Putamen (tissue), 1 donor: ENCODE measurements around the gene NEAT1.
A peak's percentile ranks its signal among the peaks of the same experiment; 100 is the strongest.
"Not testable (repeated sequence)": the region's sequence is repeated elsewhere in the genome, so short reads cannot be mapped to it uniquely, and the experiment has no call there.

ENCODE experiments used
- DNase-seq: peaks from one replicate; pipeline ENCODE4 v3.0.0-alpha.2; 2016; ENCODE audit warnings: low spot score

Gene NEAT1

DNA sequence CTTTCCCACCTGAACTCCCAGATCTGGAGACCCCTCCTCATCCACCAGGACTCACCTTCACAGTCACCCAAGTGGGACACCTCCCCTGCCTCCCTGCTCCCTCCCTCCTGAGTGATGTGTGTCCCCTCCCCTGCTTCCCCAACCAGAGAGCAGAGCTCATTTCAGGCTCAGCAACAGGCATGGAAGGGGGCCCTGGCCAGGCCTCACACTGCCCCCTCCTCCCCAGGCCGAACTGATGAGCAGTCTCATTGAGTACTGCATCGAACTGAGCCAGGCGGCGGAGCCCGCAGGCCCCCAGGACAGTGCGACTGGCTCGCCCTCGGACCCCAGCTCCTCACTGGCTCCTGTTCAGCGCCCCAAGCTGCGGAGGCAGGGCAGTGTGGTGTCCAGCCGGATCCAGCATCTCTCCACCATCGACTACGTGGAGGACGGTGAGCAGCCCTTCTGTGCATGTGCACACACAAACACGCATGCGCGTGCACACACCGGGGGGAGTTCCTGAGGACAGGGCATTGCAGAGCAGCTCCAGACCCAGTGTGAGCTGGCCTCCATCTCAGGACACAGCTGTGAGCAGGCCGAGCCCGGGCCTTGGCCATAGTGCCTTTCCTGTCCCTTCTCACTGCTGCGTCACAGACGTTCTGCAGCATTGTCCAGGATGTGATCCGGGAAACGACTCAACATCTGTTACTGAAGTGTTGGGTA lies 17.8 kb upstream of the NEAT1 start:
- DNase-seq = no peak

DNA sequence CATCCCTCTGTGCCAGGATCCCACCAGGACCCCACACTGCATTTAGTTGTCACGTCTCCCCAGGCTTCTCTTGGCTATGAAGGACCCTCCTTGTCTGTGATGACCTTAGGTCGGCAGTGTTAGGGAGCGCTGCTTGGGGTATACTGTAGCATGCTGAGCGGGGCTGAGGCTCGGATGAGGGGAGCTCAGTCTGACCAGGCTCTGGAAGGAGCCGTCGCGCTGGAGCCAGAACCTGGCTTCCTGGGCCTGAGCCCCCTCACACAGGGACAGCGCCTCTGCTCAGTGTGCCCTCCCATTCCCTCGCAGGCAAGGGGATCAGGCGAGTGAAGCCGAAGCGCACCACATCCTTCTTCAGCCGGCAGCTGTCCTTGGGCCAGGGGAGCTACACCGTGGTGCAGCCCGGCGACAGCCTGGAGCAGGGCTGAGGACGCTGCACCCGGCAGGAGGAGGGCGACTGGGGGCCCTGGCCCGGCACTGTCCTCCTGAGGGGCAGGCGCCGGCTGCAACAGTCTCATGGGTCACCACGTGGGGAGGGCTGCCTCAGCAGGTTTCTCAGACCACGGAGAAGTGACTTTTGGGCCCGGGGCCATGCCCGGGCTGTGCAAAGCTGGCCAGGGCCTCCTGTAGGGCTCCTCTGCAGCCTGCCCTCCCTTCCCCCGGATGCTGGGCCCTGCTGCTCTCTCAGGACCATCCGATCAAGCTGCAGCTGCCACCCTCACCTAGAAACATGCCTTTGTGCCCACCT lies 11.5 kb upstream of the NEAT1 start:
- no peak for DNase-seq

DNA sequence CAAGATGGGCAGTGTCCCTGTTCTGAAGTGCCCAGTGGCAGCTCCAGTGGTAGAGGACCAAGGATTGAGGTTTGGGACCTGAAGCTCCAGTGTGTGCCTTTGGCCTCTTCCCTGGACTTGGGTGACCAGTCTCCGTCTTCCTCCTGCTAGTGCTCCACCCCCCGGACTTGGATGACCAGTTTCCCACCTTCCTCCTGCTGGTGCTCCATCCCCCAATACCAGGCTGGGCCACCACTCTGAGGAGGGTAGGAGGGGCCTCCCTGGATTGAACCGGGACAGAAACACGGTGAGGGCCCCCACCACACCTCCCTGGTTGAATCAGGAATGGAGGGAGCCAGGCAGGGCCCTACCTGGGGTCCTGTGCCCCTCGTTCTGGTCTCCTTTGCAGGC lies 10.9 kb upstream of the NEAT1 start:
- no peak for DNase-seq

DNA sequence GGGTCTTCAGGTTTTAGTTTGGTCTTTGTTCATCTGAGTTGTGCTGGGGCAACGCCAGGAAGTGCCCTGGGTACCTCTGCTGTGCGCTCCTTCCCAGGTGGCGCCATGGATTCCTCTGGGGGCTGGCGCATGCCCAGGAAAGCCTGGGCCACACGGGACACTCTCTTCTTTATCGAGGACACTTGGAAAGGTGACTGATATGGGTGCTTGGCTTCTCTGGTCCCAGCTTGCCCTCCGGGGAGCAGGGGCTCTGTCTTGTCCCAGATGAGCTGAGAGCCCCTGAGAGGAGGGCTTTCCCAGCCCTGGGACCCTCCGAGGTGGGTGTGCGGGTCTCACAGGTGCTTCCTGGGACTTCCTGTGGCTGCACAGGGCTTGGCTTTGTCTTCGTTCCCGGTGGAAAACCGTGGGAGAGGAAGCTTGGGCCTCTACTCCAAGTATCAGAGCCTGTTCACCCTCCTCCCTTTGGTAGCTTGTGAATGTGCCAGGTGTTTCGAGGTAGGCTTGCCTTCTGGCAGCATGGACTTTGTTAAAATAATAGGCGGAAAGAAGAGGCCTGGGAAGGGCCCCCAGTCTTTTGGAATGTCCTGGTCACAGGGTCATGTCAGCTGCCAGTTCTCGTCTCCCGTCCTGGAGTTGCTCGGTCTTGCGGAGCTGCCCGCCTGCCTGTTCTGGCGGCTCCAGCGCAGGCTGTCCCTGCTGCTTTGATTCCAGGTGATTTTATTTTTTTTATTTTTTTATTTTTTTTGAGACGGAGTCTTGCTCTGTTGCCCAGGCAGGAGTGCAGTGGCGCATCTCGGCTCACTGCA lies 10.1 kb upstream of the NEAT1 start:
- no peak for DNase-seq

DNA sequence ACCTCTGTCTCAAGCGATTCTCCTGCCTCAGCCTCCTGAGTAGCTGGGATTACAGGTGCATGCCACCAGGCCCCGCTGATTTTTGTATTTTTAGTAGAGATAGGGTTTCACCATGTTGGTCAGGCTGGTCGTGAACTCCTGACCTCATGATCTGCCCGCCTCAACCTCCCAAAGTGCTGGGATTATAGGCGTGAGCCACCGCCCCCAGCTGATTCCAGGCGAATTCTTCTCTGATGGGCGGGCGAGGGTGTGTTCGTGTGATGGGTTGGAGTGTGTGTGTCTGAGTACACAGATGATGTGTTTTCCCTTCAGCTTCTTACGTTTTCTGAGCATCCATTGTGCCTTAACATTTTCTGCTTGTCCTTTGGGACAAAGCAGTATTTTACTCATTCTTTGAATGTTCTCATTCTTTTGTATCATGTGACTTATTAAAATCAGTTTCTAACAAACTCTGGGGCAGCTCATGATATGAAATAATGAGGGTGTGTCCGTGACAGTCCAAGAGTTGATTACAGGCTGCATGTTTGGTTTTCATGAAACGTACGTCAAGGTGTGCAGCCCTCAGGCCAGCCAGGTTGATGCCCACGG lies 9.4 kb upstream of the NEAT1 start:
- DNase-seq = not testable (repeated sequence)

DNA sequence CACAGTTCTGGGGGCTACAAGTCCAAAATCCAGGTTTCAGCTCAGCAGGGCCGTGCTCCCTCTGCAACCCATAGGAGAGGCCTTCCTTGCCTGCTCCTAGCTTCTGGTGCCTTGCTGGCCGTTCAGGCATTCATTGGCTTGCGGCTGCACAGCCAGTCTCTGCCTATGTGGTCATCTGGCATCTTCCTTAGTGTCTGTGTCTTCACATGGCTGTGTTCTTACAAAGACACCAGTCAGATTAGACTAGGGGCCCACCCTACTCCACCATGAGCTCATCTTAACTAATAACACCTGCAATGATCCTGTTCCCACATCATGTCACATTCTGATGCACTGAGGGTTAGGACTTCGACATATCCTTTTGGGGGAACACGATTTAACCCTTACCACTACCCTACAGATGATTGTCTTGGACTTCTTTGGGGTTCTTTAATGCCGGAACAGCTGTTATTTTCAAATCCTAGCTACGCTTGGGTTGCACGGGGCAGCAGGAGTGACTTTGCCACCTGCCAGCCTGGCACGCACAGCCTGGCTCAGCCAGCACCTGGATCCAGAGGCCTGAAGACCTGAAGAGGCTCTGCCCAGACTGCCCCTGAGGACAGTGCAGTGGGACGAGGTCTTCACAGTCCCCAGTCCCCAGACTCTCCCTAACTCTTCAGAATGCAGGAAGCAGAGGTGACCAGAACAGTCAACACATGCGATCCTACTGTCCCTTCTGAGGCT lies 7.7 kb upstream of the NEAT1 start:
- peak; percentile 44 for DNase-seq

DNA sequence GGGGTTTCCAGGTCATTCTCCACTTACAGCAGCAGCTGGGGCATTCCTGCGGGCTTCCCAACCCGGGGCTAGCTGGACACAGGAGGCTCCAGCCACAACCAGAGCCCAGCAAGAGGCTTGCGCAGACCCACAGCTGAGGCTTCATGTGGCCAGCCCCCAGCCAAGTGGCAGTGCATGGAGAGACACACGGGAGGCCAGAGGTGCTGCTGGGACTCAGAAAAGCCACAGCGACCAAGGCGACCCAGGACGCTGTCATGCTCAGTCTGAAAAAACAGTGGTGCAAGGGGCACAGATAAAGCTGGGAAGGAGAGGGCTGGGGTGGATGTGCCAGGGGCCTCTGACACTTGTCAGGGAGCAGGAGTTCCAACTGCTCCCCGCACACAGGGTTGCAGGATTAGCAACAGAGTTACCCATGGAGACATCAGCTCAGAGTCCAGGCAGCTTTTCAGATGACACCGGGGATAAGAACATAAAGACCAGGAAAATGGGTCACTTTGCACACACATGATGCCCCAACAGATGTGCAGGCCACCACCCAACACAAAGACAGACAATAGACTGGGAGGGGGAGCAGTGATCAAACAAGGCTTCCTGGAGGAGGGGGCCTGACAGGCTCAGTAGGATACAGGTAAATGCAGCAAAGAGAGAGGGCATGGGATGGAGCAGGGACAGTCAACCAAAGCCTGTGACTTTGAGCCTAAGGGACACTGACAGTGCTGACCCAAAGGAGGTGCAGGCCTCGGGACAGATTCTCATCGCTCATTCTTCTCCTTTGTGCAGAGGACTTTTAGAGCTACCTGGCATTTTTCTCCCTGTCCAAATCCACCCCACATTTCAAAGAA lies 6.9 kb upstream of the NEAT1 start:
- no peak for DNase-seq

DNA sequence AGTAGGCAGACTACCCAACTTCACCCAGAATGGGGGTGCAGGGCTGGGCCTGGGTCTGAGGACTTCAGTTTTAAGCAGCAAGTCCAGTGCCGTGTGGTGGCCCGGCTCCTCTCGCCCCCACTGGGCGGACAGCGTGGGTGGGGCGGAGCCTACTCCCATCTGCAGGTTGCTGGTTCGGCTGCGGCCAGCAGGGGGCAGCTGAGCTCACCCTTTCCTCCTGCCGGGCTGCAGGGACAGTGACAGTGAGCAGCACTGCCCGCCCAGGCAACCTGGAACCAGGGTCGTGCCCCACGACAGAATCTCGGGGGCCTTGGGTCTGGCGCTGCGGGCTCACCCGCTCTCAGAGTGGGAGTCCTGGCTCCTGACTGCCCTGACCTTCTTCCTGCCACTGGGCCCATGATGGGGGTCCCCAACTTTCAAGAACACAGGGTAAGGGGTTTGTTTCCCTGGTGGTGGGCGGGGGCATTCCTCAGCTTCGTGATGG lies 6.2 kb upstream of the NEAT1 start:
- peak; percentile 88 for DNase-seq

DNA sequence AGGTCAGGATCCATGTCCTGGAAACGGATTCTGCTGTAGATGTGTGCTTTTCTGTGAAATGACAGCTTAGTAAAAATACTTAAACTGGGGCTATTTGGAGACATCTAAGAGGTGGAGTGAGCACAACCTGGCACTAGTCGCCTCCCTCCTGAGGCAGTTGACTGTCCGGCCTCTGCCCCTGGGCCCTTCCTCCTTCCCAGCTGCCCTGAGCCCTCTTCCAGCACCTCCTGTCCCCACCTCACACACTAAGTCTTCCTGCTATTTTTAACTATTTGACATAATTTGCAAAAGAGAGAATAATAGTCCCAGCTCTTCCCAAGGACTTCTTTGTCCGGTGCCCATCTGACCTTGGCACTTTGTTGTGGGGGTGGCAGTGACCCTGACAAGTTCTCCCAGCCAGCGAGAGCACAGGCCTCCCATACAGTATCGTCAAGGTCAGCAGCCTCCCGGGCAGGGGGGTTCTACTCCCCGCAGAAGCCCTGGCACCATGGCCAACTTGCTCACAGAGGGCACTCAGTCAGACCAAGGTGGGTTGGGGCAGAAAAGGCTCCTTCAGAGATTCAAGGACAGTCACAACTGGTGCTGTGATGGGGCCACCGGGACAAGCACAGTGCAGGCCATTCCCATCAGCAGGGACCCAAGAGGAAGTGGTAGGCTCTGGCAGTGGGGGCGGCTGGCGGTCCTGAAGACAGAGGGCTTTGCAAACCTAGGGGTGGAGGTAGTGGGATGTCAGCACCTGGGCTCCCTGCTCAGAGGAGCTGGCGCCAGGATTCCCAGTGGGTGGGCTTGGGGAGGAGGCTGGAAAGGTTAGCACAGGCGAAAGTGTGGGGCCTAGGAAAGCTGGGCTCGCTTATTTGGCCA lies 5.5 kb upstream of the NEAT1 start:
- no peak for DNase-seq

DNA sequence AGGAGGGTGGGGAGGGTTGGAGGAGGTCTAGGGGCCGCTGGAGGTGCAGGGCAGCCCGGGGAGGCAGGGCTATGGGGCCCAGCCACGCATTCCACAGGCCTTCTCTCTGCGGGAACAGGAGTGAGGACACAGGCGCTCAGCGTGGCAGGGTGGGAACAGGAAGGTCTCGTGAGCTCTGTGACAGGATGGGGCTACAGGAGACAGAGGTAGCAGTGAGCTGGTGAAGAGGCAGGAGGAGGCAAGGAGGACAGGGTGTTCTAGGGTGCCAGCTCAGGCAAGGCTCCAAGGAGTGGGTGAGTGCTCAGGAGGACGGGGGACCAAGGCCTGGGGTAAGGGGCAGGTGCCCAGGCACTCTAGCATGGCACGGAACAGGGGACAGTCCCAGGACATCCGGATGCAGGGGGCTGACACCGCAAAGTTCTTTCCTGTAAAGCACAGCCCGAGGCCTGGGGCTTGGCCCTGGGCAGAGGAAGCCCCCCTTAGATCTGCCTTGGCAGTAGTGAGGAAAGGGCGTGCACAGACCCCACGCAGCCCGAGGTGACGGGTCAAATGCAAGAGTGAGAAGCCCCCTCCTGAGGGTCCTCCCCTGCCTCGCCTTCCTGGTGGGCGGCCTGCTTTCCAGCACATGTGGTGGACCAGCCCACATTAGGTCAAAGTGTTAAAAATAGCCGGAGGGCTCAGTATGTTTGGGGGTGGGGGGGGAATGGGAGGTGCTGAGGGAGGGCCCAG lies 4.7 kb upstream of the NEAT1 start:
- DNase-seq = no peak

DNA sequence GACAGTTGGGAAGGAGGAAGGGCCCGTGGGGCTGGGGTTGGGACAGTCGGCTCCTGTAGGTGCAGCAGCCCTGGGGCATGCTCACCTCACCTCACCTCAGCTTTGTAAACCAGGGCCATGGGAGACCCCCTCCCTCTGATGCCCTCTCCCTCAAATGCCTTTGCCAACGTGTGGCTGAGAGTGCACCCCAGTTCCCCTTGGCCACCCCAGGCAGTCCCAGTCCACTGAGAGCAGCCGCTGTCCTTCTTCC lies 4.2 kb upstream of the NEAT1 start:
- no peak for DNase-seq

DNA sequence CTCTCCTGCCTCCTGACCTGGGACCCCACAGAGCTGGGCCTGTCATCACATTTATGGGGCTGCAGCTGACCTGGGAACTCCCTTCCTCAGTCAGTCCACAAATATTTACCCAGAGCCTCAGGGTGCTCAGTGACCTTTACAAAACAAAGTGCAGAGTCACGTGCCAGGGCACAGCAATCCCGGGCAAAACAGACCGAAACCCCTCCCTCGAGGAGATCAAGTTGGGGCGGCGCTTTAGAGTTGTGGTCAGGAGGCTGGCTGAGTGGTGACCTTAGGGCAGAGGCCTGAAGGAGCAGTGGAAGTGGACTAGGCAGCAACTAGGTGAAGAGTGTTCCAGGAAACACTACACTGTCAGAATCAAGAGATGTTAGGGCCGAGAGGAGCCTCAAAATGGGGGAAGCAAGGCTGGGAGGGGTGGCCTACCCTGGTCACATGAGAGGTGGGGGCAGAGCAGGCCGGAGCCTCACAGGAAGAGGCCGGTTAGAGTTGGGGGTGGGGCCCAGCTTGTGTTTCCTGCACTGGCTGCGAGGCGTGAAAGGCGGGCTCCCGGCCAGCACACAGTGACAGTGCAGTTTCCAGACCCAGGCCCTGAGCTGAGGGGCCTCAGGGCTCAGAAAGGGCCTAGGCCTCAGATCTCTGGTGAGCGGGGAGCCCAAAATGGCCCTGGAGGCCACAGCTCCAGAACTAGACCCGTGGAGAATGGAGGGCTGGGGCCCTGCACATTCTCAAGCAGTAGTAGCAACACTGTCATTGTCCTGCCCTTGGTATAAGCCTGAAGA lies 3.7 kb upstream of the NEAT1 start:
- peak; percentile 92 for DNase-seq

DNA sequence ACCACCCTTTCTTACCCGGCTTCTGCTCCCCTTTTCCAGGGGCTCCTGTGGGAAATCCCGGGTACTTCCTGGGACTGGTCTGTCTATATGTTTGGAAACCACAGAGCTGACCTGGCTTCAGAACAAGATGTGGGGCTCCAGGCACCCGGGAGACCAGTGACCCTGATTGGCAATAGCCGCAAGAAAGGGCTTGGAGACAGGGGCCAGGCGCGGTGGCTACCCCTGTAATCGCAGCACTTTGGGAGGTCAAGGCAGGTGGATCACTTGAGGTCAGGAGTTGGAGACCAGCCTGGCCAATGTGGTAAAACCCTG lies 3.2 kb upstream of the NEAT1 start:
- DNase-seq = no peak

DNA sequence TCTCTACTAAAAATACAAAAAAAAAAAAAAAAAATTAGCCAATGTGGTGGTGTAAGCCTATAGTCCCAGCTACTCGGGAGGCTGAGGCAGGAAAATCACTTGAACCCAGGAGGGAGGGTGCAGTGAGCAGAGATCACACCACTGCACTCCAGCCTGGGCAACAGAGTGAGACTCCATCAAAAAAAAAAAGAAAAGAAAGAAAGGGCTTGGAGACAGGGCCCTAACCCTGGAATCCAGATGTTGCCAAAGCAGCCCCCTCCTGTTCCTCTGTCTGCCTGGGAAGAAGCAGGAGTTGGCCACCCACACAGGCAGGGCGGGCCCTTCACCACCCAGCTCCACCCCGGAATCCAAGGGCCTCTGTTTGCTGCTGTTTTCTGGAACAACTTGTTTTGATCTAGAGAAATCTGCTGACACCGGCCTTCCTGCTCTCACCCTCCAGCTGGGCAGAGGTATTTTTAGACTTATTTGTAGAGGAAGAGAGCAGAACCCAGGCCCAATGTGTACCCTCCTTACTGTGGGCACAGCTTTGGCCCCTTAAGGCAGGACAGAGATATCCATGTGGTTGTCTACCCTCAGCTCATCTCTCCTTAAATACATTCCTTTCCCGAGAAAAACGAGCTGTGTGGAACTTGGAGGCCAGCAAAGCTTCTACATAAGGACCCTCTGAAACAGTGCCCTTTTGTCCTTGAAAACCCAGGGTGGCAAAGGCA lies 2.7 kb upstream of the NEAT1 start:
- DNase-seq = peak; percentile 92

DNA sequence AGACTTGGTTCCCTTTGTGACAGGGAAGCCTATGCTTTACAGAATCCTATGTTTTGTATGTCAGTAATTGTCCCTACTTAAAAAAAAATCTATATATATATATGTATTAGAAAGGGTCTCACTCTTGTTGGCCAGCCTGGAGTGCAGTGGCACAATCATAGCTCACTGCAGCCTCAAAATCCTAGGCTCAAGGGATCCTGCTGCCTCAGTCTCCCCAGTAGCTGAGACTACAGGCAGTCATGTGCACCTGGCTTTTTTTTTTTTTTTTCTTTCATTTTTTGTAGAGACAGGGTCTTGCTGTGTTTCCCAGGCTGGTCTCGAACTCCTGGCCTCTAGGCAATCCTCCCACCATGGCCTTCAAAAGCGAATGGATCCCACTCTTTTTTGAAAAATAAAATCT lies 2.1 kb upstream of the NEAT1 start:
- no peak for DNase-seq

DNA sequence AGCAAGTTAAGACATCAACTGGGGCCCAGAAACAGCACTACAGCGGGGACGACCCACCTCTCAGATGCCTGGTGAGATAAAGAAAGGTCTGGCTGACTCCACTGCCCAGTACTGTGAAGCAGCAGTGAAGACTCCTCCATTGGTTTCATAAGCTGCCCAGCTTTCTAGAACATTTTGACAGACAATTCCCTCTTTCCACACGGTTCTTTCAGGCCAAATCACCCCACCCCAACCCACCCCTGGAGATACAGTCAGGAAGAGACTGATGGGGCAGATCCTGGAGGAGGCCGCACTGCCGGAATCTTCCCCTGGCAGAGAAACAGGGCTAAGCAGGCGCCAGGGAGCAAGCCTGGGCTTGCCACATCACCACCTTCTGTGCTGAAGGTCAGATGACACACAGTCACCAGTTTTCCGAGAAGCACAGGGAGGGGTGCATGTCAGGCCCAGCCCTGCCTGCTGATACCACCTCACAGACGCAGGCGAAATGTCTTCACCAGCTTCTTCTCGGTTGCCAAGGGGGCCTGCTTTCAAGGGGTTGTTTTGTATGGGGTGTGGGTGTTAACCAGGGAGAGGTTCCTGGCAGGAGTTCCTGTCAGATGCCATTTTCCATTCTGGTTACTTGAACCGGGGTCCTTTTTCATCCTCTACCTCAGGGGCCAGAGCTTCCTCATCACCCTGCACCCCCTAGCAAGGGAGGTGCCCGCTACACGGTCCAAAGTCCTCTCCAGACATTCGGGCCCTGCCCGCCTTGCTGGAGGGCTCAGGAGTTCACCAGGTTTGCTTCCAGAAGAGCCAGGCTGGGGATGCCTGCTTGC lies 1.4 kb upstream of the NEAT1 start:
- peak; percentile 90 for DNase-seq
